B cell (primary cell): ENCODE measurements around the gene CAPN5.

Experiments used
- CTCF ChIP-seq: fragments of 200-600 bp; IDR thresholded peaks from one replicate; pipeline ENCODE4 v1.8.0; 2022; ENCODE audit warnings: antibody characterized with exemption, mild to moderate bottlenecking
- EZH2 ChIP-seq: IDR thresholded peaks from 2 replicates; pipeline ENCODE4 v1.6.1; 2012; ENCODE audit warnings: borderline replicate concordance, low read depth, mild to moderate bottlenecking, moderate library complexity, low read length; ENCODE audit not compliant: insufficient read depth, poor library complexity, severe bottlenecking

GRCh38 chr11:77120571-77120970 lies 53.8 kb downstream of the CAPN5 start:
- TF ChIP-seq CTCF (no peak), EZH2 (no peak)
